Tongue (tissue), 3 donors: Measurements from ENCODE around the gene PPP2R5E. TPM values are rescaled to one million over a fixed set of nuclear protein-coding genes. Genes with fewer than 3 reads are reported as not detected.
A peak's percentile ranks its signal among the peaks of the same experiment; 100 is the strongest.

Experiments used
- DNase-seq: peaks from one replicate; pipeline ENCODE4 v3.0.0-alpha.2; 2015
- small RNA-seq: library from RNA; depleted of rRNA; stranded (forward); fragments of <200 nt; gene quantifications from one replicate; pipeline ENCODE3, GENCODE V24; 2014; ENCODE audit warnings: low replicate concordance
- total RNA-seq: library from RNA; depleted of rRNA; stranded (reverse); fragments of >200 nt; gene quantifications from one replicate; pipeline ENCODE4 v1.2.3, GENCODE V29; 2014

The PPP2R5E gene
- total RNA-seq, 1 donor from 2014 or later: 28.8 TPM

DNA sequence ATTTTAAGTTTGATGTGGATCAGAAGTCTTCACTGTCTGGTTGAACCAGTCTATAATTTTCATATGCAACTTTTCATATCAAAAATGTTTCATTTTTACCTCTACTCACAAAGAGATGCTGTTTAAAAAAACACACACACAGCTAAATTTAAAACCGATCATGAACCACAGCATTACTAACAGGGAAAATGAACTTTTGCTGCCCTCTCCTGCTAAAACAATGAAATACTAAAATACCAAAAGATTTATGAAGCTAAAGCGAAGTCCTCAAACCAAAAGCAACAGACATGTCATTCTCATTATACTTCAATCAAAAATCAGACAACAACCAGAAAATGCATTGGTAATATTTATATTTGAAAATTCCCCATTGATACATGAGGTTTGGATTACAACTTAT, 171.6 kb downstream of the PPP2R5E start:
- peak; percentile 16 for DNase-seq

DNA sequence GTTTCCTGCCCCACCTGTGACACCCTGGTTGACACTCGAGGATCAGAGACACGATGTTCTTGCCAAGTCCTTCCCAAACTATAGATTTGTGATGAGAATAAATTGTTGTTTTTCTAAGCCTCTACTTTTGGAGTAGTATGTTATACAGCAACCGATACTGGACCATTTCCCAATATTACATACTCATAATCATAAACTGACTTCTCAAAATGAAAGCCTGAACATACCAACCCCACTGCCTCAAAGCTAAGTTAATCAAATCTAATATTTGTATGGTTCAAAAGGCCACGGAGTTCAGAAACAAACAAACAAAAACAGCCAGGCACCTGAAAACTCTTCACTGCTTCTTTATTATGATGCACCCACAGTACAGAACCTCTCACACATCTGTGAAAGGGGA, 172.1 kb downstream of the PPP2R5E start:
- DNase-seq: no peak

DNA sequence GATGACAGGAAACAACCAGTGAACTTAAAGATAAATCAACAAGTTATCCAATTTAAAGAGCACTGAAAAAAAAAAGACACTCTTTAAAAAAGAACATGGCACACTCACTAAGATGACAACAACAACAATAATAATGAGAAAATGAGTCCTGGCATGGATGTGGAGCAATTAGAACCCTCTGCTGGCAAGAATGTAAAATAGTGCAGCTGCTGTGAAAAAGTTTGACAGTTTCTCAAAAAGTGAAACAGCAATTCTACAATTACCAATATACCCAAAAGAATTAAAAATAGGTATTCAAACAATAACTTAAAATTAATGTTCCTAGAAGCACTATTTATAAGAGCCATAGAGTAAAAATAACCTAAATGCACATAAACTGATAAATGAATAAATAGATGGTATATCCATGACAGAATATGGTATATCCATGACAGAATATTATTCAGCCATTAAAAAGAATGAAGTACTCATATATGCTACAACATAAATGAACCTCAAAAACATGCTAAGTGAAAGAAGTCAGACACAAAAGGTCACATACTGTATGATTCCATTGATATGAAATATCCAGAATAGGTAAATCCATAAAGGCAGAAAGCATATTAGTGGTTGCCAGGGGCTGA, 175.3 kb downstream of the PPP2R5E start:
- no peak for DNase-seq

DNA sequence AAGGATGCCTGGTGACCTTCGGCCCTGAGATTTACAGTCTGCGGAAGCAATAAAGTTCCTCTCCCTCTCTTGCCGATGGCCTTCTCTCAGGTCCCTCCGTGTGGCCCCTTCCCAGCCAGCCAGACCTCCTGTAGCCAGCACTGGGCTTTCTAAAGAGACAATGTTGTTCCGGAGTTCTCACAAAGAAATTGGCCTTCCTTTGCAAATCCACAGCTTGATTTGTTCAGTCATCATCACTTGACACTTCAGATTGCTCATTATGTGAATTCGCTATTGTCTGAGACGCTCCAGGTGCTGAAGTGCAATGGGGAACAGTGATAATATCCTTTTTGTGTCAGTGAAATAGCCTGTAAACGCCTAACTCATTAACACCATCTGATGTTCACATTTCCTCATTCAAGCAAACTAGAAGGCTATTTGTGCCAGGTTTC, 180.8 kb downstream of the PPP2R5E start:
- no peak for DNase-seq

DNA sequence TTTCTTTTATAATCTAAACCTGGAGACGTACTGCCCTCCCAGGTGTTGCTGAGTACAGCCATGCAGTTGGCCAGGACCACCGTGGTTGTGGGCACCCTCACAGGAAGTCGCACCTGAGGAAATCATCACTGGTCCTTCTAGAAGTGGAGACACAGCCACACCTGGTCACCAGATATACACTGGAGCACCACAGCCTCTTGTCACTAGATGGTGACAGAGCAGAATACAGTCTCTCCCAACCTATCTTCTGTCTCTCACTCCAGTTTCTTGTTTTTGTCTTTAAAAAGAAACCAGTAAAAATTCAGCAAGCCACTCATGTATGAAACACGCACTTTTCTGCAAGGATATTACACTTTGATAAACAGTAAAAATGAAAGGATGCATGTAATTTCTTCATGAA, 181.4 kb downstream of the PPP2R5E start:
- DNase-seq: no peak

DNA sequence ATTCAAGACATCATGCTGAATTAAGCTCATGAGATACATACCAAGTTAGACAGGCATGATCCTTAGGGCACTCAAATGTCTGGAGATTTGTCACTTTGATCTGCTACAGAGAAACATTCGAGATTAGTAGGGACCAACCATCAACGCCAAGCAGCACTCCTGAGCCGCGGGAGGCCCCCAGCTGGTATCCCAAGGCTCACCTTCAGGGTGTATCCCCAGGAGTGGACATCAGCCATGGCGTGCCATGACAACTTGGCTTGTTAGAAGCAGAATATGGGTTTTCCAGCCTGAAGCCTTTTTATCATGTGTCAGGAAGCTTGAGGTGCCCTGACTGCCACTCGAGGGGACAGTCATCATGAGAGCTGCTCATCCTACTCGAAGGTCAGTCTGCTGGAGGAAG, 185.3 kb downstream of the PPP2R5E start:
- no peak for DNase-seq

DNA sequence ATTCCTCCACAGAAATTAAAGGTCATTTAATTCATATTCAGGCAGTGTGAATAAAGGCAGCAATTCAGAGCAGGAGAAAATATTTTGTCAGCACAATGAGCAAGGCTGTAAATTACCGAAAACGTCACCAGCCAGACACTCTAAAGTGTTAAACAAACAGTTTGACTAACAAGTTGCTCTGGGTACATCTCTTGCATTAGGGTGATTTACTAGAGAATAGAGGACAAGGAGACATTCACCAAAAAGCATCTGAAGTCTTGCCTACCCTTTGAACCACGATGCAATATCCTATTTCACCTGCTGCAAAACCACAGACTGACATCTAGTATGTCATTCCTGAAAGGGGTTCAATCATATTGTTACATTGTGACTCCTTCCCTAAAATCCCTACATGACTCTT, 197.4 kb downstream of the PPP2R5E start:
- no peak for DNase-seq

DNA sequence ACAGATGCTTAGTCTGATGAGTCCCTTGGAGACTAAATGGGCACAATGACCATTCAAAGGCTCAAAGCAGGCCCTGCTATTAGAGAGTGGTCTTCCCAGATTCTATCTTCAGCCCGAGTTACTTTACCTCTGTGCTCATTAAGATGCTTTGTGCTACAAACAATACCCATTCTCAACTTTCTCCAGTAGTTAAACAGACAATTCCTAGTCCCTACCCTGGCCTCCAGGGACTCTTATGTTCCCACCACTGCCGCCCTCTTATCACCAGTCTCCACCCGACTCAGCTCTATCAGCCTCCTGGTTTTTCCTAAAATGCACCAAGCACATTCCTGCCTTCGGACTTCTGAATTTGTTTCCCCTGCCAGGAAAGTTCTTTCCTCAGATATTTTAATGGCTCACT, 198.8 kb downstream of the PPP2R5E start:
- no peak for DNase-seq

DNA sequence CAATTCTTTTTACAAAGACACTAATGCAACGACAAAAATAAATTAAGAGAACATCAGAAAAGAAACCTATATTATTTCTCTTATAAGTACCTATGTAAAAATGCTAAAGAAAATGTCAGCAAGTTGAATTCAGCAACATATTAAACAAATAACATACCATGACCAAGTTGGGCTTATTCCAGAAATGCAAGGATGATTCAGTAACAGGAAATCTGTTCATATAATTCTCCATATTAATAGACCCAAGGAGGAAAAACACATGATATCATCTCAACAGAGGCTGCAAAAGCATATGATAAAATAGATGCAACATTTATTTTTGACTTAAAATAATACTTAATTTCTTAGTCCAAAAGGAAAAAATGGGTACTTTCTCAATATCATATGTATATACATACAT, 199.3 kb downstream of the PPP2R5E start:
- DNase-seq: peak; percentile 31

DNA sequence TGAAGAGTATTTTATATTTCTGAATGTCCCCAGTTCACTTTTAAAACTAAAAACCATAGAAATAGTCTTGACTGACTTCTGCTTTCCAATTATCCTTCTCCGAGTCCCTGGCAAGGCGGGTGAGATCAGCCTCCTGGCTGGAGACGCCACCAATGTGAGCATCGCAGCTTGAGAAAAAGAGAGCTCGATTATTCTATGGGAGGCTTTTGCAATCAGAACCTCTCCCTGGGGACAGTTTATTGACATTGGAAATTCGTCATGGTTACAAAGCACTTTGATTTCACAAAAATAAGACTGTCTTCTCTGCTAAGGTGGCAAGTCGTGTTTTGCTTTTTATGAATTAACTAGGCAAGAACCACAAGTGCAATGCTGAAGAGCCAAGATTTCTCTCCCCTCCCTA, 200.8 kb downstream of the PPP2R5E start:
- no peak for DNase-seq

DNA sequence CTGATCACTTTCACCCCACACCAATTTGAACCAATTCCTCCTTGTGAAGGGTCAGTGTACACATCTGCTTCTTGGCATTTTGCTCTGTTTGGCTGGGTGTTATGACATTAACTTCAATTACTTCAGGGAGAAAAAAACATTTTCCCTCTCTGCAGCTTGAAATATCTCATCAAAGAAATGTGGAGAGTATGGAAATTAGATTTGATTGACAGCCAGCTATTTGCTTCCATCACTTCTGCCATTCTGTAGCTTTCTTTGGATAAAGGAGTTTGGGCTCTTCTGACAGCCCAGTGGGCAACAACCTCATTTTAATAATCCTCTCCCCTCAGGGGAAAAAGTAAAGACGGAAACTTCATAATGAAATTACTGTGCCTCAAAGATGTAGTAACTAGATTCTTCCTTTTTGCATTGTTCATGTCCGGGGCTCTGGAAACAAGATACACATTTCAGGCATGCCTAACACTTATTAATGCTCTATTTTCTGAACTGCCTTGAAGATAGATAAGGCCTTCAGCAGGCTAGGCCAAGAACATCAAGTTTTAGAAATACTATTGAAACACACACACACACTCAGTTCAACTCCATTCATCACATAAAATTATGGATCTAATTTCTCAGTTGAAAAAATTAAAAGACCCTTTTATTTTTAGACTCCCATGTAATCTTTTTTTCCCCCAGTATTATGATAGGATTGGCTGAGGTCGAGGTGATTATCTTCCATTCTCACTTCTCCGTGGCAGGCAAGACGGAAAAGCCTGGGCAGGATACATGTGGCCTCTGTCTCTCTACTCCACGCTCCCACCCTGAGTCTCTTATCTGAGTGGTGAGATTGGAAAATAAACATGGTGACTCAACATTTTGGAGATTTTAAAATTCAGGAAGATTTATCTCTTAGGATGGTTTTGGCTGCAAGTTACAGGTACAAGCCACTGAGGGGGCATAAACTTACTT, 214.1 kb downstream of the PPP2R5E start:
- no peak for DNase-seq

DNA sequence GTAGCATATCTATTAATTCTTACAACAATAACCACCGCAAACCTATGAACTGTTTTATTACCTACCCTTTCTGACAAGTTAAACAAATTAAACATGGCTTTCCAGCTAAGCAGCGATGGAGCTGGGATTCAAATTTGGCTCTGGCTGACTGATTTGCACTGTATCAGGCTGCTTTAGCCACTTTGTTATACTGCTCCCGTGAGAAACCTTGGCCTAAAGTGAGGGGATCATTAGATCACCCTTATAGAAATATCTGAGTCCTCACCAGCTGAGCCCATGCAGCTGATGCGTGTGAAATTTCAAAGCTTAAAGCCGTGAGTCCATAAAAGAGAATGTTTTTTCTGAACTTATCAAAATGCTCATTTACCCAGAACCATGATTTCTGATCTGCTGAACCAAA, 216.3 kb downstream of the PPP2R5E start:
- DNase-seq: no peak

DNA sequence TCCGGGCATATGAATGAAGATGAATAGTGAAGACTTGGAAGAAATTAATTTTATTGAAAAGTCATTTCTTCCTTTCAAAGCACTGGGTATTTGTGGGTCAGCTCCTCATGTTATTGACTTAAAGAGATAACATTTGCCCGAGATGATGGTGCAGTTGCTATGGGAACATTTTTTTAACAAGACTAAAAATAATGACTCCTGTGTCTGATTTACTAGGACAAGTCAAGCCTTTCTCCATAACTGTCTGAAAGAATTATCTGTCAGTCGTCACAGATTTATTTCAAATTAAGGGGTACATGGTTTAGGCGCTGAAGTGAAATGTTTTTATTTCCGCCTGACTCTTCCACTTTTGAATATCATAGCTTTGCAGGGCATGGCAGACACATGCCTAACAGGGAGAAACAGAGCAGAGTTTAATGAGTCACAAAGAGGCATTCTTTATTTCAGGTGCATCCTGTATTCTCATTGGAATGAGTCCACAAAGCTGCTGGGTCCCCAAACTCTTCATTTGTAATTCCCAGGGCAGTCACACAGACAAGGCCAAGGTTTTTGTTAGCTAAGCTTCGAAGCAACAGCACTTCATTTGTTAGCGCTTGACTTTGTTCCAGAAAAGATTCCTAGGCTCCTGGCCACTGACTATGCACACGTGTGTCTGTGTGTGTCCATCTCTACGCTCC, 220.1 kb downstream of the PPP2R5E start:
- peak; percentile 57 for DNase-seq

DNA sequence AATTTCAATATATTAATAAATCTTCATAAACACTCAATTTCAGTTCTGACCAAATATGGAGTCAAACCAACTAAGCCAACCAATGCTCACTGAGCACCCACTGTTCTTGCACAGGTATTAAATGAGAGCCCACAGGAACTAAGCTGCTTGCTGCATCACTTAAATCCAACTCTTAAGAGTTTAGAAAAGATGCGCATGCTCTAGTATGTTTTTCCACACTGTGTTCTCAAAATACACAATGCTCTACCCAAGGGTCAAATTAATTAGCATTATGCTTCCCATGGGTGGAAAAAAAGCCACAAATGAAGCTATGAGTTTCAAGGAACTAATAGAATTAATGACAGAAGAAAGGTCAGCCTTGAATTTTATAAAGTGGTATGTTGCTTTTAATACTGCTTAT, 220.7 kb downstream of the PPP2R5E start:
- no peak for DNase-seq

Small RNA genes within 50 kb of the gene (small RNA-seq; reads per million reads assigned to genes)
- not detected for gene RF00601

Other genes starting within 250 kb of the PPP2R5E start
- gene GPHB5, start 224.4 kb downstream of the PPP2R5E start, total RNA-seq: not detected
- 20.8 TPM for gene WDR89, start 98.5 kb upstream of the PPP2R5E start, total RNA-seq
- 19.6 TPM for gene SGPP1, start 184.7 kb upstream of the PPP2R5E start, total RNA-seq